HepG2 (cell line): ENCODE measurements around the gene PCGF3. TPM values are rescaled to one million over a fixed set of nuclear protein-coding genes. Genes with fewer than 3 reads are reported as not detected.

Source experiments
- ATAC-seq: fragments of 200-7000 bp; cut with Tn5 transposase; 3 replicates; pipeline ENCODE4 v1.9.1; 2020; ENCODE audit warnings: mild to moderate bottlenecking, moderate library complexity
- BruUV-seq: library from RNA; stranded (reverse); fragments of 400-500 nt; replicated peaks from 2 replicates; lab custom pipeline; 2021; lab: Mats Ljungman, UMichigan
- CTCF ChIA-PET: fragments of 300-600 bp; formaldehyde crosslinking; extraction: SDS; loops from one replicate; lab custom pipeline; 2021; ENCODE audit warnings: low total read pairs, inconsistent platforms, low intra/inter-chr PET ratio; lab: Yijun Ruan, JAX
- POLR2A ChIA-PET: fragments of 350-600 bp; sonication (Branson Sonifier 250); formaldehyde crosslinking; loops from one replicate; lab custom pipeline; 2020; ENCODE audit warnings: antibody characterized with exemption, inconsistent platforms; lab: Yijun Ruan, JAX
- DNase-seq: peaks from one replicate; pipeline ENCODE4 v3.0.0-alpha.2; 2015; ENCODE audit warnings: low spot score
- FAIRE-seq: peaks from 3 replicates; lab custom pipeline; 2011; peaks lifted over from hg19 to GRCh38; lab: Jason Lieb, UNC
- H2AFZ ChIP-seq: one replicate; pipeline ENCODE4 v1.6.1; 2011; ENCODE audit warnings: low read length, inconsistent platforms
- H3K27ac ChIP-seq: fragments of 300-600 bp; 3 replicates; pipeline ENCODE4 v1.8.0; 2011; ENCODE audit warnings: mixed run types, mild to moderate bottlenecking, mixed read lengths, low read length, inconsistent platforms; ENCODE audit not compliant: insufficient read depth; ENCODE audit errors: extremely low read length
- H3K27me3 ChIP-seq, 2 experiments: fragments of 200-600 bp in 1 of 2; 2 replicates in 1 of 2; 3 replicates in 1 of 2; pipeline versions ENCODE4 v1.6.0 to v1.8.0; 2011; ENCODE audit warnings: low read length in 2 of 2, mild to moderate bottlenecking in 2 of 2, moderate library complexity in 2 of 2, inconsistent platforms in 1 of 2; ENCODE audit not compliant: insufficient read depth in 2 of 2, control insufficient read depth in 1 of 2
- H3K36me3 ChIP-seq, 2 experiments: fragments of 200-600 bp in 1 of 2; replicated peaks in 1 of 2; 2 replicates in 1 of 2; 3 replicates in 1 of 2; pipeline versions ENCODE4 v1.5.1 to v1.8.0; 2011; ENCODE audit warnings: low read length in 2 of 2, inconsistent platforms in 1 of 2; ENCODE audit not compliant: insufficient read depth in 2 of 2, control insufficient read depth in 1 of 2
- H3K4me1 ChIP-seq: 2 replicates; pipeline ENCODE4 v1.5.1; 2012; ENCODE audit warnings: low read length, inconsistent platforms; ENCODE audit not compliant: insufficient read depth
- H3K4me2 ChIP-seq: 2 replicates; pipeline ENCODE4 v1.6.0; 2011; ENCODE audit warnings: low read depth, low read length, inconsistent platforms
- H3K4me3 ChIP-seq, 3 experiments: fragments of 200-600 bp in 1 of 3; sonication (generic), shearing (Covaris generic) in 1 of 3; replicated peaks in 1 of 3; 2 replicates each; pipeline ENCODE4 v1.5.1; 2011 to 2016; ENCODE audit warnings: low read length in 3 of 3, inconsistent platforms in 2 of 3, low read depth in 2 of 3, mild to moderate bottlenecking in 2 of 3, control low read depth in 1 of 3, mixed read lengths in 1 of 3; ENCODE audit not compliant: insufficient read depth in 1 of 3
- H3K79me2 ChIP-seq: one replicate; pipeline ENCODE4 v1.6.1; 2011; ENCODE audit warnings: low read length, inconsistent platforms; ENCODE audit not compliant: insufficient read depth
- H3K9ac ChIP-seq: 2 replicates; pipeline ENCODE4 v1.6.0; 2011; ENCODE audit warnings: mild to moderate bottlenecking, low read depth, low read length, inconsistent platforms; ENCODE audit not compliant: insufficient read depth
- H3K9me3 ChIP-seq: 2 replicates; pipeline ENCODE4 v1.5.1; 2012; ENCODE audit warnings: mild to moderate bottlenecking, low read length
- H4K20me1 ChIP-seq: 2 replicates; pipeline ENCODE4 v1.6.0; 2011; ENCODE audit warnings: inconsistent platforms, mild to moderate bottlenecking, low read length, moderate library complexity; ENCODE audit not compliant: insufficient read depth
- FOXK1 ChIP-seq: sonication (generic); formaldehyde crosslinking; IDR thresholded peaks from 2 replicates; pipeline ENCODE4 v1.4.0; 2020; ENCODE audit warnings: low read depth, missing genetic modification reagents, borderline replicate concordance
- HNRNPUL1 ChIP-seq: fragments of 200-400 bp; formaldehyde crosslinking; IDR thresholded peaks from 2 replicates; pipeline ENCODE4 v1.6.1; 2017; ENCODE audit warnings: low read depth, mild to moderate bottlenecking, low read length, moderate library complexity
- POLR2A ChIP-seq, 2 experiments: IDR thresholded peaks; 2 replicates each; pipeline ENCODE4 v1.6.1; 2011; ENCODE audit warnings: low read depth in 2 of 2, low read length in 2 of 2, mild to moderate bottlenecking in 1 of 2, moderate library complexity in 1 of 2; ENCODE audit not compliant: insufficient read depth in 1 of 2
- PREB ChIP-seq: sonication (generic); formaldehyde crosslinking; IDR thresholded peaks from 2 replicates; pipeline ENCODE4 v1.4.0; 2020; ENCODE audit warnings: missing genetic modification reagents
- RNF2 ChIP-seq: fragments of 450-650 bp; conservative IDR thresholded peaks from 2 replicates; pipeline ENCODE4 v1.6.1; 2016; ENCODE audit warnings: low read depth
- SPEN ChIP-seq: sonication (generic); formaldehyde crosslinking; IDR thresholded peaks from 2 replicates; pipeline ENCODE4 v1.5.1; 2020; ENCODE audit warnings: low read depth, mild to moderate bottlenecking, missing genetic modification reagents
- TIGD3 ChIP-seq: sonication (generic); formaldehyde crosslinking; IDR thresholded peaks from 2 replicates; pipeline ENCODE4 v1.5.1; 2020; ENCODE audit warnings: mild to moderate bottlenecking, missing genetic modification reagents, borderline replicate concordance
- TRIM24 ChIP-seq: sonication (generic); formaldehyde crosslinking; IDR thresholded peaks from 2 replicates; pipeline ENCODE4 v1.8.0; 2022; ENCODE audit warnings: mild to moderate bottlenecking, missing genetic modification reagents
- ZBTB10 ChIP-seq: sonication (generic); formaldehyde crosslinking; IDR thresholded peaks from 2 replicates; pipeline ENCODE4 v1.4.0; 2020; ENCODE audit warnings: missing genetic modification reagents, borderline replicate concordance
- ZNF10 ChIP-seq: sonication (generic); formaldehyde crosslinking; IDR thresholded peaks from 2 replicates; pipeline ENCODE4 v1.4.0; 2020; ENCODE audit warnings: mild to moderate bottlenecking, low read depth, missing genetic modification reagents, borderline replicate concordance
- ZNF20 ChIP-seq: sonication (generic); formaldehyde crosslinking; IDR thresholded peaks from 2 replicates; pipeline ENCODE4 v1.4.0; 2020; ENCODE audit warnings: mild to moderate bottlenecking, moderate library complexity, missing genetic modification reagents
- ZNF362 ChIP-seq: sonication (generic); formaldehyde crosslinking; IDR thresholded peaks from 2 replicates; pipeline ENCODE4 v1.4.0; 2020; ENCODE audit warnings: missing genetic modification reagents, mild to moderate bottlenecking, borderline replicate concordance
- ZNF703 ChIP-seq: sonication (generic); formaldehyde crosslinking; IDR thresholded peaks from 2 replicates; pipeline ENCODE4 v1.5.1; 2020; ENCODE audit warnings: missing genetic modification reagents, mild to moderate bottlenecking, moderate library complexity, borderline replicate concordance
- ZNF850 ChIP-seq: sonication (generic); formaldehyde crosslinking; conservative IDR thresholded peaks from 2 replicates; pipeline ENCODE4 v1.9.0; 2021; ENCODE audit warnings: mild to moderate bottlenecking, missing genetic modification reagents
- WGBS: methylation state at CpG from one replicate; pipeline ENCODE4 v1.1.6; 2017; ENCODE audit warnings: low lambda C conversion rate; 5-methylcytosine and 5-hydroxymethylcytosine counted together
- in situ Hi-C: cut with HindIII; loops from 2 replicates; pipeline ENCODE4 v1.10.0; 2017; ENCODE audit warnings: low pct_unique_long_range_greater_than_20kb; ENCODE audit not compliant: extremely low pct_ligation_motif_present
- intact Hi-C: fragments of 100-400 bp; cut with micrococcal nuclease; formaldehyde crosslinking; loops from one replicate; pipeline ENCODE4 v1.10.0; 2022; ENCODE audit not compliant: unreplicated experiment
- polyA plus RNA-seq, 8 experiments: library from polyadenylated mRNA; depleted of rRNA in 3 of 8; stranded (reverse) in 7 of 8; unstranded in 1 of 8; fragments of >200 nt; fragmentation: Illumina TruSeq in 4 of 8; extraction: Trizol in 4 of 8; gene quantifications; 2 replicates each; pipeline versions ENCODE4 v1.2.1 to v1.2.3, GENCODE V29; 2011 to 2016; ENCODE audit warnings: low read depth in 4 of 8, missing spikeins in 1 of 8, mixed read lengths in 1 of 8; ENCODE audit not compliant: insufficient read depth in 1 of 8
- total RNA-seq, 5 experiments: library from RNA; depleted of rRNA; stranded (reverse); fragments of >200 nt; fragmentation: Illumina TruSeq; extraction: Trizol; gene quantifications; 2 replicates each; pipeline ENCODE4 v1.2.3, GENCODE V29; 2016; ENCODE audit warnings: low read depth in 1 of 5

The PCGF3 gene
- total and polyA plus RNA-seq, 2 of the 13 experiments (the other 11 are each of a cell fraction or from before 2014, with no cell fraction given), result 28.6 to 66.2 TPM

GRCh38 chr4:717601-718320, 12.1 kb downstream of the PCGF3 start:
- in situ Hi-C loops, result no loop called here
- POLR2A ChIA-PET, result no interaction called here
- Histone ChIP-seq H3K36me3 (peaks cover 0 to 2% of the 10 kb centered on the region in 2 experiments; a peak in 1 of 5 replicates), H3K27me3 (no peaks in the 10 kb centered on the region; a peak in 1 of 5 replicates), H3K27ac (no peak overlapping the region), H3K4me1 (no peaks in the 10 kb centered on the region), H3K4me3 (no peak overlapping the region), H2AFZ (no peak overlapping the region), H3K4me2 (no peak overlapping the region), H3K9ac (no peak overlapping the region), H3K9me3 (no peaks in the 10 kb centered on the region), H4K20me1 (peaks cover 37% of the 10 kb centered on the region; the same call in 1 of the 2 replicates), H3K79me2 (peaks cover 47% of the 10 kb centered on the region)
- CTCF ChIA-PET, result no interaction called here
- no peak for ATAC-seq
- no peak for TF ChIP-seq TRIM24 (CRISPR knock-in tag)
- no peak for TF ChIP-seq ZBTB10 (CRISPR knock-in tag)
- no peak for TF ChIP-seq ZNF850 (CRISPR knock-in tag)
- no peak for TF ChIP-seq SPEN (CRISPR knock-in tag)
- no peak for TF ChIP-seq RNF2
- no peak for TF ChIP-seq TIGD3 (CRISPR knock-in tag)
- no peak for TF ChIP-seq PREB (CRISPR knock-in tag)
- TF ChIP-seq ZNF703, result no peak
- TF ChIP-seq FOXK1 (CRISPR knock-in tag), result no peak
- TF ChIP-seq ZNF362 (CRISPR knock-in tag), result no peak
- TF ChIP-seq HNRNPUL1, result no peak
- TF ChIP-seq ZNF20 (CRISPR knock-in tag), result no peak
- no peak for TF ChIP-seq POLR2A (IDR thresholded peaks at IDR 0.05; ENCODE audit: insufficient read depth in 1 of 2, low read depth in 2 of 2, low read length in 2 of 2)
- no peak for TF ChIP-seq ZNF10 (CRISPR knock-in tag)
- WGBS, result 95% methylated on average over 34 of the region's 34 CpGs
- no peak for FAIRE-seq
- no peak for DNase-seq
- intact Hi-C loops, result no loop called here
- BruUV-seq, result no TSS peak
